Right atrium auricular region (tissue), 2 donors: ENCODE measurements around the gene FAM120A. TPM values are rescaled to one million over a fixed set of nuclear protein-coding genes. Genes with fewer than 3 reads are reported as not detected.

ENCODE experiments used
- DNase-seq: peaks from one replicate; pipeline ENCODE4 v3.0.0-alpha.2; 2019; ENCODE audit warnings: low spot score
- H3K27ac ChIP-seq, 2 donors: fragments of 200-600 bp; sonication (generic); 1 replicate in 1 of 2; 2 replicates in 1 of 2; pipeline ENCODE4 v1.5.1; 2016 to 2019
- H3K27me3 ChIP-seq, 2 donors: fragments of 200-600 bp; sonication (generic); one replicate each; pipeline versions ENCODE4 v1.5.1 to v1.6.0; 2017 to 2019
- H3K36me3 ChIP-seq: fragments of 200-600 bp; sonication (generic); one replicate; pipeline ENCODE4 v1.5.1; 2016
- H3K4me1 ChIP-seq, 2 donors: fragments of 200-600 bp; sonication (generic); one replicate each; pipeline versions ENCODE4 v1.5.1 to v1.6.0; 2017 to 2019
- H3K4me3 ChIP-seq, 2 donors: fragments of 200-600 bp; sonication (generic); 1 replicate in 1 of 2; 2 replicates in 1 of 2; pipeline ENCODE4 v1.5.1; 2017 to 2019; ENCODE audit warnings: mild to moderate bottlenecking in 1 of 2, moderate library complexity in 1 of 2
- H3K9me3 ChIP-seq, 2 donors: fragments of 200-600 bp; sonication (generic); one replicate each; pipeline ENCODE4 v1.5.1; 2019
- total RNA-seq, 2 donors: library from RNA; depleted of rRNA; stranded (reverse); fragments of >200 nt; gene quantifications; one replicate each; pipeline ENCODE4 v1.1.0, GENCODE V29; 2016
- TF ChIP-seq, protein P1 (sequence below), 2 donors: fragments of 200-600 bp; sonication (generic); IDR thresholded peaks; one replicate each; pipeline ENCODE4 v1.5.1; 2019; ENCODE audit warnings: antibody characterized with exemption in 2 of 2

Gene FAM120A
- total RNA-seq, 2 donors from 2014 or later = 79.1 to 88.7 TPM

DNA sequence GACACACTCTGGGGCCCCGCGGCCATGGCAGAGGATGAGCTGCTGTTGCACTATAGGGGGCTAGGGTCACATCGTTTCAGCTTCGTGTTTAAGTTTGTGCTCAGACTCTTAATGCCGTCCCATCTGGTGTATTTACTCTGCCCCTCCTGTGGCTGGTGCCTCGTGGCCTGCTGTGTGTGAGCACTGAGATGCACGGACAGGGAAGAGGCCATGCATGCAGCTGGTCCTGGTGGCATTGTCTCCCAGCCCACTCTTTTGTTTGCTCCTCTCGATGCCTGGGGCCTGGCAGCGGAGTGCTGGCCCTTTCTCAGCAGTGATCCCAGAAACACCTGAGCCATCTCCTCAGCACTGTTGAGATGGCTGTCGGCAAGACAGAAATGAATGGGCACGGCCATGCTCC lies 94.9 kb downstream of the FAM120A start:
- Histone ChIP-seq H3K9me3 (no peaks in the 10 kb centered on the region), H3K4me1 (peaks cover 0 to 14% of the 10 kb centered on the region in 2 donors), H3K27me3 (no peaks in the 10 kb centered on the region), H3K36me3 (peaks cover 41% of the 10 kb centered on the region), H3K27ac (no peak overlapping the region), H3K4me3 (no peak overlapping the region)
- TF ChIP-seq, protein P1, sequence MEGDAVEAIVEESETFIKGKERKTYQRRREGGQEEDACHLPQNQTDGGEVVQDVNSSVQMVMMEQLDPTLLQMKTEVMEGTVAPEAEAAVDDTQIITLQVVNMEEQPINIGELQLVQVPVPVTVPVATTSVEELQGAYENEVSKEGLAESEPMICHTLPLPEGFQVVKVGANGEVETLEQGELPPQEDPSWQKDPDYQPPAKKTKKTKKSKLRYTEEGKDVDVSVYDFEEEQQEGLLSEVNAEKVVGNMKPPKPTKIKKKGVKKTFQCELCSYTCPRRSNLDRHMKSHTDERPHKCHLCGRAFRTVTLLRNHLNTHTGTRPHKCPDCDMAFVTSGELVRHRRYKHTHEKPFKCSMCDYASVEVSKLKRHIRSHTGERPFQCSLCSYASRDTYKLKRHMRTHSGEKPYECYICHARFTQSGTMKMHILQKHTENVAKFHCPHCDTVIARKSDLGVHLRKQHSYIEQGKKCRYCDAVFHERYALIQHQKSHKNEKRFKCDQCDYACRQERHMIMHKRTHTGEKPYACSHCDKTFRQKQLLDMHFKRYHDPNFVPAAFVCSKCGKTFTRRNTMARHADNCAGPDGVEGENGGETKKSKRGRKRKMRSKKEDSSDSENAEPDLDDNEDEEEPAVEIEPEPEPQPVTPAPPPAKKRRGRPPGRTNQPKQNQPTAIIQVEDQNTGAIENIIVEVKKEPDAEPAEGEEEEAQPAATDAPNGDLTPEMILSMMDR (IDR thresholded peaks at IDR 0.05) = no peak
- DNase-seq = no peak

DNA sequence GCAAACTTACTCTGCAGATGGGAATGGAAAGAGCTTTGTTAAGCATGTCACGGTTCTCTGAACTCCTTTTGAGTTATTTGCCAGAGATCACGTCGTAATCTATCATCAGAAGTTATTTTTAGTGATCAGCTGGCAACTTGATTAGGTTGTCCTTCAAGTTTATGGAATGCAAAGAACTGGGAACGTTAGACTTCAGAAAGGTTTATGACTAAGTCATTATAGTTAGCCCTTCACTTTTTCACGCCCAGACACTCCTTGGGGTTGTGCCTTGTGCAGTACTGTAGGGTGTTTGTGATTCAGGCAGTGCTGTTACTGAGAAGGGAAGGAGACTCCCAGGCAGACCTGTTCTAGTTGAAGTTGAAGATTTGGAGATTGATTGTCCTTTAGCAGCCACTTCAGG lies 98.1 kb downstream of the FAM120A start:
- no peak overlapping the region for H3K27ac ChIP-seq
- H3K4me1 ChIP-seq = peaks cover 0 to 4% of the 10 kb centered on the region in 2 donors
- H3K36me3 ChIP-seq = peaks cover 49% of the 10 kb centered on the region
- no peak overlapping the region for H3K4me3 ChIP-seq
- no peak for DNase-seq
- H3K27me3 ChIP-seq = no peaks in the 10 kb centered on the region
- no peaks in the 10 kb centered on the region for H3K9me3 ChIP-seq
- TF ChIP-seq, protein P1 (IDR thresholded peaks at IDR 0.05) = no peak

DNA sequence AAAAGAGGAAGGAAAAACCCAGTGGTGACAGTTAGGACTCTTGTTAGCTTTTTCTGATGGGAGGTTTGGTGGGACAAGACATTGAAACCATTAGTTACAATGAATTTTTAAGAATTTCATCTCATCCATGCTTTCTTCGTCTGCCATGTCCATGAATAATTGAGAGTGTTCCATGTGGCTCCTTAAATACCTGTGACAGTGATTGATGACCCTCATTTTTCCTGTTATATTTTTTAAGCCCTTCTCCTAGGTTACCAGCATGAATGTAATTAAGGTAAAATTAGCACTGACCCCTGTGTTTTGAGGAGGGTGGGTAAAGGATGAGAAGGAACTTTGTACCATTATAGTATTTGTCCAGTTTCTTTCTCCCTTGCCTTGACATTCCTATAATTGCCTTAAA lies 101.4 kb downstream of the FAM120A start:
- Histone ChIP-seq H3K27me3 (no peaks in the 10 kb centered on the region), H3K36me3 (peaks cover 41% of the 10 kb centered on the region), H3K4me3 (no peak overlapping the region), H3K4me1 (peaks cover 0 to 4% of the 10 kb centered on the region in 2 donors), H3K27ac (no peak overlapping the region), H3K9me3 (no peaks in the 10 kb centered on the region)
- DNase-seq = no peak
- TF ChIP-seq, protein P1 (IDR thresholded peaks at IDR 0.05) = no peak

DNA sequence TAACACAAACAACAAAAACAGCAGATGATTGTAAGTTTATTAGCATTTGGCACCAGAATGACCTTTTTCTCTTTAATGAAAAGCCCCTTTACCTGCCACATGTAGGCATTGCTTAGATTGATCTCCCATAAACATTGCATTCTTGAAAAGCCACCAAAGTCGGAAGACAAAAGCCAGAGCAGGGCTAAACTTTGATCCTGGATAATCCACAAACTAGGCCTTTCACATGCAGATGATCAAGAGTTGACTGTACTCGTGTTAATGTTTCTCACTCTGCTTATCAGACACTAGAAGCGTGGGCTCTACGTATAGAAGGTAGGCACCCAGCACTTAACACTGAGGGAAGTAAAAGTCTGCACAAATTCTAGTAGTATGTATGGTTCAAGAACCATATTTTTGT lies 103.9 kb downstream of the FAM120A start:
- Histone ChIP-seq H3K27ac (no peak overlapping the region), H3K4me3 (no peak overlapping the region), H3K36me3 (peaks cover 62% of the 10 kb centered on the region), H3K27me3 (no peaks in the 10 kb centered on the region), H3K4me1 (no peaks in the 10 kb centered on the region), H3K9me3 (no peaks in the 10 kb centered on the region)
- no peak for DNase-seq
- TF ChIP-seq, protein P1 (IDR thresholded peaks at IDR 0.05) = no peak

- H3K4me3 ChIP-seq = no peak overlapping the region
- H3K4me1 ChIP-seq = no peaks in the 10 kb centered on the region
- H3K9me3 ChIP-seq = no peaks in the 10 kb centered on the region
- TF ChIP-seq, protein P1 (IDR thresholded peaks at IDR 0.05) = no peak
- H3K27ac ChIP-seq = no peak overlapping the region
- no peak for DNase-seq
- H3K27me3 ChIP-seq = no peaks in the 10 kb centered on the region
- peaks cover 62% of the 10 kb centered on the region for H3K36me3 ChIP-seq
Observed at GRCh38 chr9:93557366-93558137, 106.1 kb downstream of the FAM120A start.

- H3K36me3 ChIP-seq = peaks cover 64% of the 10 kb centered on the region
- no peaks in the 10 kb centered on the region for H3K27me3 ChIP-seq
- no peaks in the 10 kb centered on the region for H3K4me1 ChIP-seq
- H3K27ac ChIP-seq = no peak overlapping the region
- DNase-seq = no peak
- TF ChIP-seq, protein P1 (IDR thresholded peaks at IDR 0.05) = no peak
- H3K4me3 ChIP-seq = no peak overlapping the region
- no peaks in the 10 kb centered on the region for H3K9me3 ChIP-seq
Observed at GRCh38 chr9:93558503-93558902, 107.0 kb downstream of the FAM120A start.
